ENCODE data around the gene SMAD2.

Gene SMAD2

GRCh38 chr18:47887227-47887626 lies 43.2 kb downstream of the SMAD2 start:
- TF ChIP-seq POLR2A (IDR thresholded peaks at IDR 0.05; ENCODE audit: low read depth, low read length) (no peak), POLR2AphosphoS5 (IDR thresholded peaks at IDR 0.05; ENCODE audit: low read depth, low read length) (no peak)
- DNase-seq (ENCODE audit: insufficient read length): no peak
- no peak for FAIRE-seq

- TF ChIP-seq TAF1 (IDR thresholded peaks at IDR 0.05; ENCODE audit: borderline replicate concordance, low read depth, low read length): no peak
- no peak for TF ChIP-seq POLR2AphosphoS5 (IDR thresholded peaks at IDR 0.05; ENCODE audit: low read depth, low read length)
- TF ChIP-seq POLR2A (IDR thresholded peaks at IDR 0.05; ENCODE audit: low read depth, low read length): no peak
- DNase-seq (ENCODE audit: insufficient read length): no peak
- no peak for FAIRE-seq
Measured at GRCh38 chr18:47883771-47884413, 46.6 kb downstream of the SMAD2 start.

- FAIRE-seq: no peak
- TF ChIP-seq TAF1 (IDR thresholded peaks at IDR 0.05; ENCODE audit: borderline replicate concordance, low read depth, low read length): no peak
- TF ChIP-seq POLR2A (IDR thresholded peaks at IDR 0.05; ENCODE audit: low read depth, low read length): no peak
- no peak for TF ChIP-seq POLR2AphosphoS5 (IDR thresholded peaks at IDR 0.05; ENCODE audit: low read depth, low read length)
- DNase-seq (ENCODE audit: insufficient read length): no peak
Measured at GRCh38 chr18:47882641-47883040, 47.8 kb downstream of the SMAD2 start.

GRCh38 chr18:47881752-47882455 lies 48.6 kb downstream of the SMAD2 start:
- FAIRE-seq (no peak), DNase-seq (ENCODE audit: insufficient read length) (no peak)
- TF ChIP-seq TAF1 (IDR thresholded peaks at IDR 0.05; ENCODE audit: borderline replicate concordance, low read depth, low read length) (no peak), POLR2AphosphoS5 (IDR thresholded peaks at IDR 0.05; ENCODE audit: low read depth, low read length) (no peak)

GRCh38 chr18:47881042-47881441 lies 49.4 kb downstream of the SMAD2 start:
- DNase-seq (ENCODE audit: insufficient read length) (no peak), FAIRE-seq (no peak)
- no peak for TF ChIP-seq POLR2AphosphoS5 (IDR thresholded peaks at IDR 0.05; ENCODE audit: low read depth, low read length)
- no peak for TF ChIP-seq TAF1 (IDR thresholded peaks at IDR 0.05; ENCODE audit: borderline replicate concordance, low read depth, low read length)
- TF ChIP-seq POLR2A (IDR thresholded peaks at IDR 0.05; ENCODE audit: low read depth, low read length): no peak

- DNase-seq (ENCODE audit: insufficient read length): no peak
- TF ChIP-seq POLR2A (IDR thresholded peaks at IDR 0.05; ENCODE audit: low read depth, low read length): no peak
- TF ChIP-seq TAF1 (IDR thresholded peaks at IDR 0.05; ENCODE audit: borderline replicate concordance, low read depth, low read length): no peak
- TF ChIP-seq POLR2AphosphoS5 (IDR thresholded peaks at IDR 0.05; ENCODE audit: low read depth, low read length): no peak
- no peak for FAIRE-seq
Measured at GRCh38 chr18:47877892-47878291, 52.6 kb downstream of the SMAD2 start.

- FAIRE-seq: no peak
- no peak for DNase-seq (ENCODE audit: insufficient read length)
- TF ChIP-seq POLR2A (IDR thresholded peaks at IDR 0.05; ENCODE audit: low read depth, low read length) (no peak), POLR2AphosphoS5 (IDR thresholded peaks at IDR 0.05; ENCODE audit: low read depth, low read length) (no peak), TAF1 (IDR thresholded peaks at IDR 0.05; ENCODE audit: borderline replicate concordance, low read depth, low read length) (no peak)
Measured at GRCh38 chr18:47876813-47877212, 53.6 kb downstream of the SMAD2 start.

- no peak for DNase-seq (ENCODE audit: insufficient read length)
- no peak for TF ChIP-seq TAF1 (IDR thresholded peaks at IDR 0.05; ENCODE audit: borderline replicate concordance, low read depth, low read length)
- no peak for TF ChIP-seq POLR2A (IDR thresholded peaks at IDR 0.05; ENCODE audit: low read depth, low read length)
- no peak for TF ChIP-seq POLR2AphosphoS5 (IDR thresholded peaks at IDR 0.05; ENCODE audit: low read depth, low read length)
- peak; percentile 9 for FAIRE-seq
Measured at GRCh38 chr18:47873625-47874024, 56.8 kb downstream of the SMAD2 start.

- DNase-seq (ENCODE audit: insufficient read length) (no peak), FAIRE-seq (no peak)
- TF ChIP-seq POLR2A (IDR thresholded peaks at IDR 0.05; ENCODE audit: low read depth, low read length) (no peak), POLR2AphosphoS5 (IDR thresholded peaks at IDR 0.05; ENCODE audit: low read depth, low read length) (no peak), TAF1 (IDR thresholded peaks at IDR 0.05; ENCODE audit: borderline replicate concordance, low read depth, low read length) (no peak)
Measured at GRCh38 chr18:47872426-47872825, 58.0 kb downstream of the SMAD2 start.

- no peak for TF ChIP-seq POLR2AphosphoS5 (IDR thresholded peaks at IDR 0.05; ENCODE audit: low read depth, low read length)
- no peak for TF ChIP-seq TAF1 (IDR thresholded peaks at IDR 0.05; ENCODE audit: borderline replicate concordance, low read depth, low read length)
- no peak for TF ChIP-seq POLR2A (IDR thresholded peaks at IDR 0.05; ENCODE audit: low read depth, low read length)
- FAIRE-seq: no peak
Measured at GRCh38 chr18:47871288-47871687, 59.2 kb downstream of the SMAD2 start.

GRCh38 chr18:47870605-47871004 lies 59.9 kb downstream of the SMAD2 start:
- FAIRE-seq (no peak), DNase-seq (ENCODE audit: insufficient read length) (no peak)
- TF ChIP-seq POLR2A (IDR thresholded peaks at IDR 0.05; ENCODE audit: low read depth, low read length) (no peak), POLR2AphosphoS5 (IDR thresholded peaks at IDR 0.05; ENCODE audit: low read depth, low read length) (no peak), TAF1 (IDR thresholded peaks at IDR 0.05; ENCODE audit: borderline replicate concordance, low read depth, low read length) (no peak)

More at GRCh38 chr18:47871288-47871687, 59.2 kb downstream of the SMAD2 start:
- DNase-seq (ENCODE audit: insufficient read length): no peak

GRCh38 chr18:47868744-47869143 lies 61.7 kb downstream of the SMAD2 start:
- DNase-seq (ENCODE audit: insufficient read length) (no peak), FAIRE-seq (no peak)
- TF ChIP-seq POLR2A (IDR thresholded peaks at IDR 0.05; ENCODE audit: low read depth, low read length) (no peak), TAF1 (IDR thresholded peaks at IDR 0.05; ENCODE audit: borderline replicate concordance, low read depth, low read length) (no peak), POLR2AphosphoS5 (IDR thresholded peaks at IDR 0.05; ENCODE audit: low read depth, low read length) (no peak)
